Measurements from ENCODE around the gene SEC24C.

- no peak for TF ChIP-seq EZH2 (IDR thresholded peaks at IDR 0.05; ENCODE audit: borderline replicate concordance)
- TF ChIP-seq CTCF (IDR thresholded peaks at IDR 0.05; ENCODE audit: poor library complexity): peak; percentile 18
These were observed 70.9 kb downstream of the SEC24C start for GRCh38 chr10:73814896-73815718.
